HepG2 (cell line): ENCODE measurements around the gene TMEM130. TPM values are rescaled to one million over a fixed set of nuclear protein-coding genes. Genes with fewer than 3 reads are reported as not detected.

Experiments used
- ATAC-seq: fragments of 200-7000 bp; cut with Tn5 transposase; 3 replicates; pipeline ENCODE4 v1.9.1; 2020; ENCODE audit warnings: mild to moderate bottlenecking, moderate library complexity
- BruUV-seq: library from RNA; stranded (reverse); fragments of 400-500 nt; replicated peaks from 2 replicates; lab custom pipeline; 2021; lab: Mats Ljungman, UMichigan
- CTCF ChIA-PET: fragments of 300-600 bp; formaldehyde crosslinking; extraction: SDS; loops from one replicate; lab custom pipeline; 2021; ENCODE audit warnings: low total read pairs, inconsistent platforms, low intra/inter-chr PET ratio; lab: Yijun Ruan, JAX
- POLR2A ChIA-PET: fragments of 350-600 bp; sonication (Branson Sonifier 250); formaldehyde crosslinking; loops from one replicate; lab custom pipeline; 2020; ENCODE audit warnings: antibody characterized with exemption, inconsistent platforms; lab: Yijun Ruan, JAX
- DNase-seq: peaks from one replicate; pipeline ENCODE4 v3.0.0-alpha.2; 2015; ENCODE audit warnings: low spot score
- FAIRE-seq: peaks from 3 replicates; lab custom pipeline; 2011; peaks lifted over from hg19 to GRCh38; lab: Jason Lieb, UNC
- H2AFZ ChIP-seq: one replicate; pipeline ENCODE4 v1.6.1; 2011; ENCODE audit warnings: low read length, inconsistent platforms
- H3K27ac ChIP-seq: fragments of 300-600 bp; 3 replicates; pipeline ENCODE4 v1.8.0; 2011; ENCODE audit warnings: mixed run types, mild to moderate bottlenecking, mixed read lengths, low read length, inconsistent platforms; ENCODE audit not compliant: insufficient read depth; ENCODE audit errors: extremely low read length
- H3K27me3 ChIP-seq, 2 experiments: fragments of 200-600 bp in 1 of 2; 2 replicates in 1 of 2; 3 replicates in 1 of 2; pipeline versions ENCODE4 v1.6.0 to v1.8.0; 2011; ENCODE audit warnings: low read length in 2 of 2, mild to moderate bottlenecking in 2 of 2, moderate library complexity in 2 of 2, inconsistent platforms in 1 of 2; ENCODE audit not compliant: insufficient read depth in 2 of 2, control insufficient read depth in 1 of 2
- H3K36me3 ChIP-seq, 2 experiments: fragments of 200-600 bp in 1 of 2; replicated peaks in 1 of 2; 2 replicates in 1 of 2; 3 replicates in 1 of 2; pipeline versions ENCODE4 v1.5.1 to v1.8.0; 2011; ENCODE audit warnings: low read length in 2 of 2, inconsistent platforms in 1 of 2; ENCODE audit not compliant: insufficient read depth in 2 of 2, control insufficient read depth in 1 of 2
- H3K4me1 ChIP-seq: 2 replicates; pipeline ENCODE4 v1.5.1; 2012; ENCODE audit warnings: low read length, inconsistent platforms; ENCODE audit not compliant: insufficient read depth
- H3K4me2 ChIP-seq: 2 replicates; pipeline ENCODE4 v1.6.0; 2011; ENCODE audit warnings: low read depth, low read length, inconsistent platforms
- H3K4me3 ChIP-seq, 3 experiments: fragments of 200-600 bp in 1 of 3; sonication (generic), shearing (Covaris generic) in 1 of 3; replicated peaks in 1 of 3; 2 replicates each; pipeline ENCODE4 v1.5.1; 2011 to 2016; ENCODE audit warnings: low read length in 3 of 3, inconsistent platforms in 2 of 3, low read depth in 2 of 3, mild to moderate bottlenecking in 2 of 3, control low read depth in 1 of 3, mixed read lengths in 1 of 3; ENCODE audit not compliant: insufficient read depth in 1 of 3
- H3K79me2 ChIP-seq: one replicate; pipeline ENCODE4 v1.6.1; 2011; ENCODE audit warnings: low read length, inconsistent platforms; ENCODE audit not compliant: insufficient read depth
- H3K9ac ChIP-seq: 2 replicates; pipeline ENCODE4 v1.6.0; 2011; ENCODE audit warnings: mild to moderate bottlenecking, low read depth, low read length, inconsistent platforms; ENCODE audit not compliant: insufficient read depth
- H3K9me3 ChIP-seq: 2 replicates; pipeline ENCODE4 v1.5.1; 2012; ENCODE audit warnings: mild to moderate bottlenecking, low read length
- H4K20me1 ChIP-seq: 2 replicates; pipeline ENCODE4 v1.6.0; 2011; ENCODE audit warnings: inconsistent platforms, mild to moderate bottlenecking, low read length, moderate library complexity; ENCODE audit not compliant: insufficient read depth
- ADNP ChIP-seq: sonication (generic); formaldehyde crosslinking; IDR thresholded peaks from 2 replicates; pipeline ENCODE4 v1.4.0; 2020; ENCODE audit warnings: missing genetic modification reagents
- CENPX ChIP-seq: sonication (generic); formaldehyde crosslinking; IDR thresholded peaks from 2 replicates; pipeline ENCODE4 v1.9.0; 2021; ENCODE audit warnings: mild to moderate bottlenecking, missing genetic modification reagents, moderate library complexity
- EP300 ChIP-seq, 3 experiments: sonication (generic) in 1 of 3; formaldehyde crosslinking in 1 of 3; IDR thresholded peaks; 2 replicates each; pipeline versions ENCODE4 v1.5.1 to v1.6.1; 2011 to 2020; ENCODE audit warnings: low read depth in 2 of 3, low read length in 2 of 3, borderline replicate concordance in 1 of 3, improper control_type of control experiment in 1 of 3, mild to moderate bottlenecking in 1 of 3, missing genetic modification reagents in 1 of 3, moderate library complexity in 1 of 3
- HIVEP1 ChIP-seq: sonication (generic); formaldehyde crosslinking; IDR thresholded peaks from 2 replicates; pipeline ENCODE4 v1.4.0; 2020; ENCODE audit warnings: mild to moderate bottlenecking, missing genetic modification reagents
- KMT2A ChIP-seq: sonication (generic); formaldehyde crosslinking; IDR thresholded peaks from 2 replicates; pipeline ENCODE4 v1.4.0; 2020; ENCODE audit warnings: missing genetic modification reagents
- MTF2 ChIP-seq: sonication (generic); formaldehyde crosslinking; IDR thresholded peaks from 2 replicates; pipeline ENCODE4 v1.5.0; 2020; ENCODE audit warnings: missing genetic modification reagents, borderline replicate concordance
- RAD51 ChIP-seq: fragments of 450-650 bp; IDR thresholded peaks from 2 replicates; pipeline ENCODE4 v1.6.1; 2016; ENCODE audit warnings: borderline replicate concordance
- RARA ChIP-seq: IDR thresholded peaks from 2 replicates; pipeline ENCODE4 v1.6.1; 2016; ENCODE audit warnings: missing genetic modification reagents, missing compliant biosample characterization
- SIN3B ChIP-seq: fragments of 150-350 bp; IDR thresholded peaks from 2 replicates; pipeline ENCODE4 v1.6.1; 2014; ENCODE audit warnings: low read length
- SSRP1 ChIP-seq: IDR thresholded peaks from 2 replicates; pipeline ENCODE4 v1.6.1; 2016; ENCODE audit warnings: control low read depth
- ZNF605 ChIP-seq: sonication (generic); formaldehyde crosslinking; IDR thresholded peaks from 2 replicates; pipeline ENCODE4 v1.8.0; 2022; ENCODE audit warnings: mild to moderate bottlenecking, missing genetic modification reagents
- ZNF7 ChIP-seq: IDR thresholded peaks from 2 replicates; pipeline ENCODE4 v1.6.1; 2016; ENCODE audit warnings: missing biosample characterization, missing genetic modification reagents
- ZNF737 ChIP-seq: sonication (generic); formaldehyde crosslinking; IDR thresholded peaks from 2 replicates; pipeline ENCODE4 v1.5.0; 2020; ENCODE audit warnings: missing genetic modification reagents, mild to moderate bottlenecking, borderline replicate concordance
- ZSCAN22 ChIP-seq: sonication (generic); formaldehyde crosslinking; IDR thresholded peaks from 2 replicates; pipeline ENCODE4 v1.4.0; 2020; ENCODE audit warnings: mild to moderate bottlenecking, missing genetic modification reagents
- WGBS: methylation state at CpG from one replicate; pipeline ENCODE4 v1.1.6; 2017; ENCODE audit warnings: low lambda C conversion rate; 5-methylcytosine and 5-hydroxymethylcytosine counted together
- in situ Hi-C: cut with HindIII; loops from 2 replicates; pipeline ENCODE4 v1.10.0; 2017; ENCODE audit warnings: low pct_unique_long_range_greater_than_20kb; ENCODE audit not compliant: extremely low pct_ligation_motif_present
- intact Hi-C: fragments of 100-400 bp; cut with micrococcal nuclease; formaldehyde crosslinking; loops from one replicate; pipeline ENCODE4 v1.10.0; 2022; ENCODE audit not compliant: unreplicated experiment
- polyA plus RNA-seq, 8 experiments: library from polyadenylated mRNA; depleted of rRNA in 3 of 8; stranded (reverse) in 7 of 8; unstranded in 1 of 8; fragments of >200 nt; fragmentation: Illumina TruSeq in 4 of 8; extraction: Trizol in 4 of 8; gene quantifications; 2 replicates each; pipeline versions ENCODE4 v1.2.1 to v1.2.3, GENCODE V29; 2011 to 2016; ENCODE audit warnings: low read depth in 4 of 8, missing spikeins in 1 of 8, mixed read lengths in 1 of 8; ENCODE audit not compliant: insufficient read depth in 1 of 8
- total RNA-seq, 5 experiments: library from RNA; depleted of rRNA; stranded (reverse); fragments of >200 nt; fragmentation: Illumina TruSeq; extraction: Trizol; gene quantifications; 2 replicates each; pipeline ENCODE4 v1.2.3, GENCODE V29; 2016; ENCODE audit warnings: low read depth in 1 of 5
- TF ChIP-seq, protein P1 (sequence below), 2 experiments: sonication (generic) in 1 of 2; formaldehyde crosslinking in 1 of 2; IDR thresholded peaks; 2 replicates each; pipeline versions ENCODE4 v1.6.1 to v1.9.0; 2014 to 2022; ENCODE audit warnings: antibody characterized with exemption in 1 of 2, borderline replicate concordance in 1 of 2, inconsistent platforms in 1 of 2, low read depth in 1 of 2, missing genetic modification reagents in 1 of 2

Gene TMEM130
- total and polyA plus RNA-seq, 2 of the 13 experiments (the other 11 are each of a cell fraction or from before 2014, with no cell fraction given), result not detected

DNA sequence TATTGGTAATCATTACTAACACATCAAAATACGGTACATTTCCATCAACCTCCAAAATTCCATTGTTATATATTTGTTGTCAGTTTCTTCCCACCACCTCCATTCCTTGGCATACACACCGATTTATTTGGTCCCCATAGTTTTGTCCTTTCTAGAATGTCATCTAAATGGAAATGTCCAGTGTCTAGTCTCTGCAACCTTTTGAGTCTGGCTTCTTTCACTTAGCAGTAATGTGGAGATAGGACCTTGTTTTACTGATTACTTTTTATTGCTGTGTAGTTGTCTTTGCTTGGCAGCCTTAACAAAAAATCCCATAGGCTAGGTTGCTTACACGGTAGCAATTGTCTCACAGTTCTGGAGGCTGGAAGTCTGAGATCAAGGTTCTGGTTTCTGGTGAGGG lies 31.0 kb upstream of the TMEM130 start:
- FAIRE-seq, result no peak
- Histone ChIP-seq H3K4me1 (no peaks in the 10 kb centered on the region), H3K36me3 (peaks cover 23 to 94% of the 10 kb centered on the region in 2 experiments), H4K20me1 (no peaks in the 10 kb centered on the region), H3K79me2 (no peaks in the 10 kb centered on the region), H3K9me3 (no peaks in the 10 kb centered on the region), H3K27me3 (no peaks in the 10 kb centered on the region), H3K4me3 (no peak overlapping the region), H3K27ac (no peak overlapping the region), H3K9ac (no peak overlapping the region), H2AFZ (no peak overlapping the region), H3K4me2 (no peak overlapping the region)
- ATAC-seq, result no peak
- DNase-seq, result no peak
- ChIA-PET POLR2A (no interaction called here), CTCF (no interaction called here)
- in situ Hi-C loops (no loop called here), intact Hi-C loops (no loop called here)
- WGBS, result 99% methylated on average over 3 of the region's 3 CpGs
- BruUV-seq, result no TSS peak
- no peak for TF ChIP-seq EP300 (IDR thresholded peaks at IDR 0.05; ENCODE audit: low read depth in 2 of 2, low read length in 2 of 2)
- no peak for TF ChIP-seq EP300 (CRISPR knock-in tag; IDR thresholded peaks at IDR 0.05; ENCODE audit: borderline replicate concordance)
- peak; percentile 81 for TF ChIP-seq ZNF7 (CRISPR knock-in tag)

DNA sequence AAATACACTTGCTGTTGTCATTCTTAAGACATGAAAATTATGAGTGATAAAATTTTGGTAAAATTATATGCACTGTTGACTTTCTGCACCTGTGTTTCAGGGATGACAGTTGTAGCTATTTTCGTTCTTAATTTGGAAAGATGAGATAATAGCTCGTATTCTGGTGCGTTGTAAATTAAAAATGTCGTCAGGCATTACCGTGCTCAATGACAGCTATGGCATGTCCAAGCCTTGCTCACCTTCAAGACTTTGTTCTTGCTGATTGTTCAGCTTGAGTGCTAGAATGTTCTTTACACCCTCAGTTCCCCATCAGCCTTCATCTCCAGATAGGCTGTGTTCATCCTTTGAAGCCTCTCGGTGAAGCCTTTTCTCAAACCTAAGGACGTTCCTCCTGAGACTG lies 30.0 kb upstream of the TMEM130 start:
- no peaks in the 10 kb centered on the region for H4K20me1 ChIP-seq
- H3K27me3 ChIP-seq, result no peaks in the 10 kb centered on the region
- no peak for ATAC-seq
- no peaks in the 10 kb centered on the region for H3K4me1 ChIP-seq
- no peak for FAIRE-seq
- H2AFZ ChIP-seq, result no peak overlapping the region
- H3K4me2 ChIP-seq, result no peak overlapping the region
- ChIA-PET CTCF (no interaction called here), POLR2A (no interaction called here)
- WGBS, result 97% methylated on average over 7 of the region's 7 CpGs
- no peak overlapping the region for H3K27ac ChIP-seq
- H3K79me2 ChIP-seq, result no peaks in the 10 kb centered on the region
- in situ Hi-C loops (no loop called here), intact Hi-C loops (no loop called here)
- H3K9ac ChIP-seq, result no peak overlapping the region
- H3K36me3 ChIP-seq, result peaks cover 16 to 91% of the 10 kb centered on the region in 2 experiments
- H3K9me3 ChIP-seq, result no peaks in the 10 kb centered on the region
- TSS peak; percentile 21 for BruUV-seq
- no peak overlapping the region for H3K4me3 ChIP-seq
- DNase-seq, result no peak
- TF ChIP-seq RAD51 (no peak), ZNF737 (CRISPR knock-in tag) (no peak), CENPX (CRISPR knock-in tag) (no peak), ZSCAN22 (CRISPR knock-in tag) (no peak), SSRP1 (no peak), KMT2A (CRISPR knock-in tag) (no peak), ZNF605 (CRISPR knock-in tag) (no peak), ADNP (no peak), SIN3B (no peak), MTF2 (no peak), RARA (no peak), HIVEP1 (CRISPR knock-in tag) (no peak)
- TF ChIP-seq, protein P1, sequence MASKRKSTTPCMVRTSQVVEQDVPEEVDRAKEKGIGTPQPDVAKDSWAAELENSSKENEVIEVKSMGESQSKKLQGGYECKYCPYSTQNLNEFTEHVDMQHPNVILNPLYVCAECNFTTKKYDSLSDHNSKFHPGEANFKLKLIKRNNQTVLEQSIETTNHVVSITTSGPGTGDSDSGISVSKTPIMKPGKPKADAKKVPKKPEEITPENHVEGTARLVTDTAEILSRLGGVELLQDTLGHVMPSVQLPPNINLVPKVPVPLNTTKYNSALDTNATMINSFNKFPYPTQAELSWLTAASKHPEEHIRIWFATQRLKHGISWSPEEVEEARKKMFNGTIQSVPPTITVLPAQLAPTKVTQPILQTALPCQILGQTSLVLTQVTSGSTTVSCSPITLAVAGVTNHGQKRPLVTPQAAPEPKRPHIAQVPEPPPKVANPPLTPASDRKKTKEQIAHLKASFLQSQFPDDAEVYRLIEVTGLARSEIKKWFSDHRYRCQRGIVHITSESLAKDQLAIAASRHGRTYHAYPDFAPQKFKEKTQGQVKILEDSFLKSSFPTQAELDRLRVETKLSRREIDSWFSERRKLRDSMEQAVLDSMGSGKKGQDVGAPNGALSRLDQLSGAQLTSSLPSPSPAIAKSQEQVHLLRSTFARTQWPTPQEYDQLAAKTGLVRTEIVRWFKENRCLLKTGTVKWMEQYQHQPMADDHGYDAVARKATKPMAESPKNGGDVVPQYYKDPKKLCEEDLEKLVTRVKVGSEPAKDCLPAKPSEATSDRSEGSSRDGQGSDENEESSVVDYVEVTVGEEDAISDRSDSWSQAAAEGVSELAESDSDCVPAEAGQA (IDR thresholded peaks at IDR 0.05; ENCODE audit: low read depth), result no peak
- TF ChIP-seq, protein P1 (CRISPR knock-in tag; IDR thresholded peaks at IDR 0.05; ENCODE audit: borderline replicate concordance), result no peak
